Left ventricle myocardium inferior (tissue), 1 donor: ENCODE results near the gene SCAMP2. TPM values are rescaled to one million over a fixed set of nuclear protein-coding genes. Genes with fewer than 3 reads are reported as not detected.

Source experiments
- DNase-seq: peaks from one replicate; pipeline ENCODE4 v3.0.0-alpha.2; 2020
- H3K27ac ChIP-seq: fragments of 200-600 bp; replicated peaks from 2 replicates; pipeline ENCODE4 v1.8.0; 2021
- H3K27me3 ChIP-seq: fragments of 200-600 bp; 2 replicates; pipeline ENCODE4 v1.8.0; 2021; ENCODE audit warnings: low read depth
- H3K36me3 ChIP-seq: fragments of 200-600 bp; 2 replicates; pipeline ENCODE4 v1.8.0; 2021
- H3K4me1 ChIP-seq: fragments of 200-600 bp; 2 replicates; pipeline ENCODE4 v1.8.0; 2021
- H3K4me3 ChIP-seq: fragments of 200-600 bp; 2 replicates; pipeline ENCODE4 v1.8.0; 2021; ENCODE audit warnings: mild to moderate bottlenecking, moderate library complexity
- H3K9me3 ChIP-seq: fragments of 200-600 bp; replicated peaks from 2 replicates; pipeline ENCODE4 v1.8.0; 2021
- CTCF ChIP-seq: fragments of 200-600 bp; IDR thresholded peaks from 2 replicates; pipeline ENCODE4 v1.8.0; 2021; ENCODE audit warnings: antibody characterized with exemption, mild to moderate bottlenecking, borderline replicate concordance
- intact Hi-C: fragments of 100-400 bp; cut with micrococcal nuclease; formaldehyde crosslinking; loops from one replicate; pipeline ENCODE4 v1.11.0; 2022
- total RNA-seq: library from RNA; stranded (reverse); fragmentation: NEBNext Ultra II Directional; extraction: Animal tissue kit (Norgen Biotek cat#: 25700); gene quantifications from one replicate; pipeline ENCODE4 v1.2.1, GENCODE V29; 2021
- donor health status: DM: no; HTN: yes; CAD: no; lungs with severe emphysema.

SCAMP2 gene
- total RNA-seq, 1 donor from 2014 or later, result 40.7 TPM

GRCh38 chr15:74840851-74841775, 32.1 kb downstream of the SCAMP2 start:
- no peak overlapping the region for H3K4me3 ChIP-seq
- peaks cover 29% of the 10 kb centered on the region for H3K4me1 ChIP-seq
- H3K27me3 ChIP-seq, result no peaks in the 10 kb centered on the region
- H3K27ac ChIP-seq, result no peak overlapping the region
- no peak for TF ChIP-seq CTCF
- H3K36me3 ChIP-seq, result peaks cover 27% of the 10 kb centered on the region
- intact Hi-C loops, result no loop called here
- H3K9me3 ChIP-seq, result no peaks in the 10 kb centered on the region
- no peak for DNase-seq

GRCh38 chr15:74839526-74840395, 33.4 kb downstream of the SCAMP2 start:
- Histone ChIP-seq H3K36me3 (peaks cover 14% of the 10 kb centered on the region), H3K4me1 (peaks cover 29% of the 10 kb centered on the region), H3K27me3 (no peaks in the 10 kb centered on the region), H3K9me3 (no peaks in the 10 kb centered on the region), H3K4me3 (no peak overlapping the region), H3K27ac (no peak overlapping the region)
- DNase-seq, result no peak
- TF ChIP-seq CTCF, result no peak
- intact Hi-C loops, result no loop called here

GRCh38 chr15:74838746-74839525, 34.2 kb downstream of the SCAMP2 start:
- TF ChIP-seq CTCF, result no peak
- peaks cover 13% of the 10 kb centered on the region for H3K36me3 ChIP-seq
- intact Hi-C loops, result no loop called here
- no peaks in the 10 kb centered on the region for H3K9me3 ChIP-seq
- H3K4me3 ChIP-seq, result no peak overlapping the region
- H3K27me3 ChIP-seq, result no peaks in the 10 kb centered on the region
- H3K4me1 ChIP-seq, result peaks cover 28% of the 10 kb centered on the region
- no peak for DNase-seq
- no peak overlapping the region for H3K27ac ChIP-seq

- no peak for TF ChIP-seq CTCF
- Histone ChIP-seq H3K9me3 (no peaks in the 10 kb centered on the region), H3K4me3 (no peak overlapping the region)
Measured at GRCh38 chr15:74838137-74838516, 35.0 kb downstream of the SCAMP2 start.

GRCh38 chr15:74837482-74838136, 35.6 kb downstream of the SCAMP2 start:
- no peak overlapping the region for H3K27ac ChIP-seq
- intact Hi-C loops, result no loop called here
- H3K9me3 ChIP-seq, result no peaks in the 10 kb centered on the region
- H3K27me3 ChIP-seq, result no peaks in the 10 kb centered on the region
- H3K4me3 ChIP-seq, result no peak overlapping the region
- DNase-seq, result no peak
- TF ChIP-seq CTCF, result no peak
- H3K4me1 ChIP-seq, result peaks cover 17% of the 10 kb centered on the region
- H3K36me3 ChIP-seq, result peaks cover 13% of the 10 kb centered on the region

More at GRCh38 chr15:74838137-74838516, 35.0 kb downstream of the SCAMP2 start:
- Histone ChIP-seq H3K36me3 (peaks cover 13% of the 10 kb centered on the region), H3K27ac (no peak overlapping the region), H3K27me3 (no peaks in the 10 kb centered on the region), H3K4me1 (peaks cover 20% of the 10 kb centered on the region)
- DNase-seq, result no peak
- intact Hi-C loops, result no loop called here
